GM12875 (cell line): ENCODE measurements around the gene ELOVL2.
"Not testable (repeated sequence)": the region's sequence is repeated elsewhere in the genome, so short reads cannot be mapped to it uniquely, and the experiment has no call there.

Experiments used
- H3K4me3 ChIP-seq: one replicate; pipeline ENCODE4 v1.5.1; 2011; ENCODE audit warnings: low read depth, low read length, control low read depth
- CTCF ChIP-seq: IDR thresholded peaks from 2 replicates; pipeline ENCODE4 v1.5.1; 2011; ENCODE audit warnings: low read depth, mild to moderate bottlenecking, control low read depth, inconsistent platforms, low read length, moderate library complexity, borderline replicate concordance; ENCODE audit not compliant: insufficient read depth

Gene ELOVL2

GRCh38 chr6:10991115-10991514, 53.0 kb downstream of the ELOVL2 start:
- TF ChIP-seq CTCF = no peak
- no peak overlapping the region for H3K4me3 ChIP-seq

GRCh38 chr6:10989587-10989986, 54.5 kb downstream of the ELOVL2 start:
- TF ChIP-seq CTCF = no peak
- no peak overlapping the region for H3K4me3 ChIP-seq

GRCh38 chr6:10984959-10985358, 59.1 kb downstream of the ELOVL2 start:
- not testable (repeated sequence) for H3K4me3 ChIP-seq

GRCh38 chr6:10981409-10981808, 62.7 kb downstream of the ELOVL2 start:
- H3K4me3 ChIP-seq = no peak overlapping the region
- no peak for TF ChIP-seq CTCF

DNA sequence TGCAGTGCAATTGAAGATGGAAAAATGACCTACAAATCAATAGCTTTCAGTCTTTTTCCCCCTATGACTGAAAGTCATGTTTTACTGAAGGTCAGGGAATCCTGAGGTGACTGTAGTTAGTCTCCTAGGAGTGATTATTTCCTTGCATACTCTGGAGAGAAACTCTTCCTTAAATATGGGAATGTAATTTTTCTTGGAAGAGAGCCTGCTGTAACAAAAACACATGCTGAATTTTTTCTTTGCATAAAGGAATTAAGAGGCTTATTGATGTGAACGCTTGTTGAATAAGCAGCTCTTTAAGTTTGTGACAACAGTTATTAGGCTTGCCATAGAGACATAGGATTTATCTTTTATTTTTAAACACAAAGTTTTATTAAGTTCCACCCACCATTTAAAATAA, 64.5 kb downstream of the ELOVL2 start:
- no peak overlapping the region for H3K4me3 ChIP-seq
- TF ChIP-seq CTCF = no peak

- no peak for TF ChIP-seq CTCF
- H3K4me3 ChIP-seq = no peak overlapping the region
These were observed 66.7 kb downstream of the ELOVL2 start for GRCh38 chr6:10977231-10977968.

GRCh38 chr6:10976571-10976970, 67.5 kb downstream of the ELOVL2 start:
- H3K4me3 ChIP-seq = no peak overlapping the region
- no peak for TF ChIP-seq CTCF
